OCI-LY1 (cell line): Measurements from ENCODE around the gene S100A11.

Experiments
- EZH2 ChIP-seq: fragments of 200-600 bp; sonication (generic), shearing (Covaris generic); IDR thresholded peaks from 2 replicates; pipeline ENCODE4 v1.8.0; 2017; ENCODE audit warnings: borderline replicate concordance, mixed run types, mild to moderate bottlenecking, antibody characterized with exemption, low read length, moderate library complexity, mixed read lengths
- TF ChIP-seq, protein P1 (sequence below): fragments of 200-600 bp; sonication (generic), shearing (Covaris generic); IDR thresholded peaks from 2 replicates; pipeline ENCODE4 v1.5.1; 2017; ENCODE audit warnings: mild to moderate bottlenecking, antibody characterized with exemption, low read length, moderate library complexity, mixed read lengths

DNA sequence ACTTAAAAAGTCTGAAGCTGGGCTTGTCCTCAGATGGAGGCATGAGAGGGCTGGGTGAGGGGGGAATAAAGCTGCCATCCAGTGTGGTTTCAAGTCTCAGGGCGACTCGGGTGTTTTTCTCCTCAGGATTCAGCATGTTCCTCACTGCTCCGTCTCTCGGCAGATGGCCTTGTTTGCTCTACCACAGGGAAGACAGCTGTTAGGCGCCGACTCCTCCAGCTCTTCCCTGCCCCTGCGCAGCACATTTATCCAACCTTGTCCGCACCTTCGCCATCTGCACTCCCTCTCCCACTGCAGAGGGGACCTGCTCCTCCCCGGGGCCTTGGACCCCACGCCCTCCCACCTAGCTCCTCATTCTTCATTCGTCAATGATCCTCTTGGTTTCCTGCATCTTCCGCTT, 16.6 kb upstream of the S100A11 start:
- TF ChIP-seq, protein P1, sequence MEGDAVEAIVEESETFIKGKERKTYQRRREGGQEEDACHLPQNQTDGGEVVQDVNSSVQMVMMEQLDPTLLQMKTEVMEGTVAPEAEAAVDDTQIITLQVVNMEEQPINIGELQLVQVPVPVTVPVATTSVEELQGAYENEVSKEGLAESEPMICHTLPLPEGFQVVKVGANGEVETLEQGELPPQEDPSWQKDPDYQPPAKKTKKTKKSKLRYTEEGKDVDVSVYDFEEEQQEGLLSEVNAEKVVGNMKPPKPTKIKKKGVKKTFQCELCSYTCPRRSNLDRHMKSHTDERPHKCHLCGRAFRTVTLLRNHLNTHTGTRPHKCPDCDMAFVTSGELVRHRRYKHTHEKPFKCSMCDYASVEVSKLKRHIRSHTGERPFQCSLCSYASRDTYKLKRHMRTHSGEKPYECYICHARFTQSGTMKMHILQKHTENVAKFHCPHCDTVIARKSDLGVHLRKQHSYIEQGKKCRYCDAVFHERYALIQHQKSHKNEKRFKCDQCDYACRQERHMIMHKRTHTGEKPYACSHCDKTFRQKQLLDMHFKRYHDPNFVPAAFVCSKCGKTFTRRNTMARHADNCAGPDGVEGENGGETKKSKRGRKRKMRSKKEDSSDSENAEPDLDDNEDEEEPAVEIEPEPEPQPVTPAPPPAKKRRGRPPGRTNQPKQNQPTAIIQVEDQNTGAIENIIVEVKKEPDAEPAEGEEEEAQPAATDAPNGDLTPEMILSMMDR, result no peak
- TF ChIP-seq EZH2, result no peak
